GM21619 (cell line): ENCODE measurements around the gene PIP4K2A.

Experiments used
- ATAC-seq: cut with Tn5 transposase; IDR thresholded peaks from one replicate; pipeline ENCODE4 v1.9.1; 2021; ENCODE audit not compliant: unreplicated experiment

The PIP4K2A gene

DNA sequence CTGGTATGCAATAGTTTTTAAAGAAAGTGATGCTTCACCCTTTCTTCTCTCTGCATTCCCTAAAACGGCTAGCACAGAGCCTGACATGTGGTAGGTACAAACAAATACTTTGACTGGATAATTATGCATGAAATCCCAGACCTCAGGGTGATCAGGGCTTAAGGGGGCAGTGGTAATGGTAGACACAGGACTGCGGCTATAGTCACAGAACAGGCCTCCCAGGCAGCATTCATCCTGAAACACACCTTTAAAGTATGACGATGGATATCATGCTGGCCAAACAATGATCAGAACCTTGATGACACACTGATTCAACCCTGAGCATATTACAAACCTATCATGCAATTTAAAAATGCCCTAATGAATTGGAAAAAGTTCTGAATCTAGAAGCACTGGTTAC is 110.8 kb downstream of the PIP4K2A start:
- no peak for ATAC-seq

DNA sequence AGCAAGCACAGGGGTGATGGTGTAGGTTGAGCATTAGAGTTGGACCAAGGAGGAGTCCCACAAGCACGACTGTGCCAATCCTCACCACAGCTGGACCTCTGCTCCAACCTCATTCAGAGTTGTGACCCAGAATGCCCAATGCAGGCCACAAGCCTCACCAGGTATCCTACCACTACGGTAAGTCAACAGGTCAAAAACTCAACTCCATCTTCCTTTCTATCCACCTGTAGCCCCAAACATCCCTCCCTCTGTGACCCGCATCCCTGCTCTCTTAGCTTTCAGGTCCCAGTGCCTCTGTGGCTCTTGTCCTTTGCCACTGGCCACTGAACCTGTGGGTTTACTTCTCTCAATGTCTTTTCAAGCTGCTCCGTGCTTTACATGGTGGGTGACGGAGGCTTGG is 112.8 kb downstream of the PIP4K2A start:
- no peak for ATAC-seq

DNA sequence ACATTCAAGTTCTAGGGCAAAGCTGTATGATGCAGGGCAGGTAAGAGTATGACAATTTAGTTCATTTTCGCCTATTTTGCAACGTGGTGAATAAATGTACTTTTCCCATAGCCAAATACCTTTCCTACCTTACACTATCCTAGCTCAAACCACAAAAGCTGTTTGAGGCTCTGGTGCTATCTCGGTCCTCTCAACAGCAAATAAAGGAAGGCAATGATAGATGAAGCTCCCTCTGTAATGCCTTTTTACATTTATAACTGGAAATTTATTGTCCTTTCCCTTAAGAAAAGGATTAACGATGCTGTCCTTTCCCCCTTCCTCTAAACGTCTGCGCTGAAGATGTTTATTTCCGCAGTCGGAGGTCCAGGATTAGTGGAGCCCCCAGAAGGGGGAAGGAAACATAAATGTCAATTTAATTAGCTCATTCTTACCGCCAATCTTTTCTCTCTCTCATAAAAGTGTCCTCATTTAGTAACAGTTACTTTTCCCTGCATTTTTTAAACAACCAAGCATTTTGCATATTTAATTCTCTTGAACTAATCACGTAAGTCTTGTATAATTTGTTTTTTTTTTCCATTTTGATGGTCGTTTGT is 114.6 kb downstream of the PIP4K2A start:
- ATAC-seq: no peak

GRCh38 chr10:22599048-22599561 is 115.3 kb downstream of the PIP4K2A start:
- ATAC-seq: no peak

- no peak for ATAC-seq
Observed at GRCh38 chr10:22598478-22598877, 115.9 kb downstream of the PIP4K2A start.

GRCh38 chr10:22597138-22597537 is 117.2 kb downstream of the PIP4K2A start:
- peak; percentile 56 for ATAC-seq

DNA sequence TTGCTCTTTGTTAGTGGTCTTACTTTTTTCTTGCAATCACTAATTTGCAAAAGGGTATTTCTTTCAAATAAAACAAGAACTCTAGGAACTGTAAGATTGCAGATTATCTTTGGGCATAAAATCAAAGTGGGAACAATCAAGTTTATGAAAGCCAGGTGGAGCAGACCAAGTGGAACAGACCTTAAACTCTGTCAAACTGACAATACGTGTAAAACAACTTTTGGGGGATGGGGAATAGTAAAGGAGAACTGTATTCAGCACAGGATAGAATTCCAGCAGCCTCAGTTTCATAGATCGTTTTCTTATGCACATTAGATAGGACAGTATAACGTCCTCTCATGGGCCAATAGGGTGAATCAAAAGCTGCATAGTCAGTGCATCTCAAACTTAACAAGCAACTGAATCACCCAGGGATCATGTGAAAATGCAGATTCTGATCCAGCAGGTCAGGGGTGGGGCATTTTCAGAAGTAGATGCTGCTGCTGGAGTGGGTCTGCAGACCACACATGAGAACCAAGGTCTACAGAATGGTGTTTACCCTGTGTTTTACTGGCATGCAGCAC is 120.7 kb downstream of the PIP4K2A start:
- ATAC-seq: no peak

DNA sequence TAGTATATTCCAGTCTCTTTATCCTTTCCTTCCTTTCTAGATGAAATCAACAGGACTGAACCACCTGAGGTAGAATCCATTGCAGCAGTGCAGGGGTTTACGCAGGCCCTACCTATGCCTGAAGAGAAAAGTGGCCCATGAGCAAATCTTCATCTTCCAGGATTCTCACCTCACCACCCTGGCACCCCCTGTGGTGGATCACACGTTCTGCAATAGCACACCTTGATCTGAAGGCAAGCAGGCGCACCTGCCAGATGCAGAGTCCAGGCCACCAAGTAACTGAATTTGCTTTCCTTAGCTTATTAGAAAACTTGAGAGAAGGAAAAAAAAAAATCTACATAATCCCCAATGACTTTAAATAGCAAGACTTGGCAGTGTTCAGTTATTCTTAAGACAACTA is 121.4 kb downstream of the PIP4K2A start:
- ATAC-seq: no peak

DNA sequence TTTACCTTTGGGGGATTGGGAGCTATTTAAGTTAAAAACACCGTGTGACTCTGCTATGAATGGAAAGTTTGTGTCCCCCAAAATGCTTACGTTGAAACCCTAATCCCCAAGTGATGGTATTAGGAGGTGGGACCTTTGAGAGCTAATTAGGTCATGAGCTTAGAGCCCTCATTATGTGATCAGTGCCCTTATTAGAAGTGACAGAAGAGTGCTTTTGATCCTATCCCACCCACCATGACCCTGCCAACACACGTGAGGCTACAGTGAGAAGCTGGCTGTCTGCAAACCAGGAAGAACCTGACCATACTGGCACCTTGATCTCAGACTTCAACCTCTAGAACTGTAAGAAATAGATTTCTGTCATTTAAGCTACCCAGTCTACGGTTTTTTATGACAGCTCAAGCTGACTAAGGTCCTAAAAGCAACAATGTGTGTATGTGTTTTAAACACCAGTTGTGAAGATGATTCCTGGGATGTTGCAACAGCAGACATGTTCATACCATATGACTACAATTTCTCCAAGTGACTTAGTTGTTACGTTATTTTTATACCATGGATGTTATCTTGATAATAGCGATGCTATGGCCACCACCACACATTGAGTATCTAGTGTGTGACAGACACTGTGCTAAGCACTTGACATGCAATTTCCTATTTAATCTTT is 124.4 kb downstream of the PIP4K2A start:
- ATAC-seq: no peak

DNA sequence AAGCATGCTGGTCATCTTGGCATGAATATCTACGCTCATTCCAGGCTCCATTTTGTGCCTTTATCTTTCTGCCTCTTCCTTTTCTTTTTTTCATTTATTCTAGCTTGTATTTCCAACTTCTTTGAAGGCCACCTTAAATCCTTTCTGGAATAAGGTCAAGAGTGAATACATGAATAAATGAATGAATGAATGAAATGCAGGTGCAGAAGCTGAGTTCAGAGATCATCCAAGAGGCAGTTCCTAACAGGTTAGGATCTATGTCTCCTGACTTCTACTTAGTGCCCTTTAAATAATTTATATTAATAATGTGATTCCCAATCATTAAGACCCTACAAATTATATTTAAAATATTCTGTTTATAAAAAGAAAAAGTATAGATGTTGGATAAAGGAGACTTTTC is 125.9 kb downstream of the PIP4K2A start:
- no peak for ATAC-seq

- ATAC-seq: no peak
Observed at GRCh38 chr10:22583683-22584082, 130.7 kb downstream of the PIP4K2A start.

- ATAC-seq: no peak
Observed at GRCh38 chr10:22581461-22581860, 132.9 kb downstream of the PIP4K2A start.

GRCh38 chr10:22580711-22581110 is 133.7 kb downstream of the PIP4K2A start:
- no peak for ATAC-seq

- ATAC-seq: no peak
Observed at GRCh38 chr10:22579826-22580225, 134.6 kb downstream of the PIP4K2A start.

DNA sequence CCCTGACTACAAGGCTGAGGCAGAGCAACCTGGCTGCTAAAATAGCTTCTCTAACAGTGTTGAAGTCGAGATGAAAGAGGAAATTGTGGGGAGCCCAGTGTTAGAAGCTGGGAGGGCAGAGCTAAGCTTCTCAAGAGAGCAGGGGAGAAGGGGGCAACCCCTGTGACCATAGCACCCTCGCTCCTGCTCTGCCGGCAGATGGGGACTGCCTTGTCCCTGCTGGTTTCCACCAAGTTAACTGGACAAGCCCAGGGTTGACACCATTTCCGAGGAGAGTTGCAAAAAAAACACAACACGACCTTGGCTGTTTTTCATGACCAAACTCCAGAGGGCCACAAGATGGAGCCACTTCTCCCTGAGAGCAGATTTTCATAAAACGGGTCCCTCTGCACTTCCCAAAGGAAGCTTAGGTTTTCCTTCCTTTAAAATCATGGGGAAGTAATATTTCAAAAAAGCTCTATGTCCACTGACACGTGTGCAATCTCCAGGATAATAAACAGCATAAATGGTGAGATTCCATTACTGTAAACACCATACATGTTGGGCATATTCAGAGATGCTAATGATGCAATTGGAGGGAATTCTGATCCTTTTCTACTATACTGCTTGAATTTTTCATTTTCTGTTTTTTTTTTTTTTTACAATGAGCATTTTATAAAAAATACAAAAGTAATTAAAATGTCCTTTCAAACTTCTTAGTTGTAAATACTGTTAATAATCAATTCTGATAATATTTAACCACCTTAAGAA is 140.4 kb downstream of the PIP4K2A start:
- no peak for ATAC-seq

DNA sequence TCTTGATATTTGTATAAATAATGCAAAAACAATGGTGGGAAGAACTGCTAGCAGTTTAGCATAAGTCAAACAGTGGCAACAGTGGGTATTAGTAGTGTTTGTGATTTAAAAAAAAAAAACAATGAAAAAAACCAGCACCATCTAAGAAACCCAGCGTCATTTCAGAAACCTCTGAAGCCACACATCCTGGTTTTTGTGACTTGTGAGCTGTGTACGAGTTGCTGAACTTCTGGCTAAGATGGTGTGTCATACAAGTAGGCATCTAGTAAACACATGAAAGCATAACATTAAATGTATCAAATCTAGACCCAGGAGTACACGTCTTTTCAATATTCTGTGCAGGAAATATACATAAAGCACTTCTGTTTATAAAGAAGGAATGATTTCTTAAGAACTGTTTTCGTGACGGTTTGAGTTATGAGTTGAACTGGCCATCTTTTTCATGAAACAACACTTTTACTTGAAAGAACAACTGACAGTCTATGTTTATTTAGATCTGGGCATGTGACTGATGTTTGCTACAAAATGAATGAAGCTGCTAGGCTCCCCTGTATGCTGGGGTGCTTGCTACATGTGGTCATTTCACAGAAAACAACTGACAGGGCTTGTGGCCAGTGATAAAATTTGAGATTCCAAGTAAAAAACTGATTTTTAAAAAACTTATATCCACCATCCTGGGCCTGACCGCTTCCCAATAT is 143.5 kb downstream of the PIP4K2A start:
- ATAC-seq: no peak

- ATAC-seq: no peak
Observed at GRCh38 chr10:22570234-22570633, 144.1 kb downstream of the PIP4K2A start.

GRCh38 chr10:22568928-22569327 is 145.4 kb downstream of the PIP4K2A start:
- no peak for ATAC-seq

- ATAC-seq: no peak
Observed at GRCh38 chr10:22564060-22564459, 150.3 kb downstream of the PIP4K2A start.

GRCh38 chr10:22561909-22562308 is 152.5 kb downstream of the PIP4K2A start:
- ATAC-seq: no peak

DNA sequence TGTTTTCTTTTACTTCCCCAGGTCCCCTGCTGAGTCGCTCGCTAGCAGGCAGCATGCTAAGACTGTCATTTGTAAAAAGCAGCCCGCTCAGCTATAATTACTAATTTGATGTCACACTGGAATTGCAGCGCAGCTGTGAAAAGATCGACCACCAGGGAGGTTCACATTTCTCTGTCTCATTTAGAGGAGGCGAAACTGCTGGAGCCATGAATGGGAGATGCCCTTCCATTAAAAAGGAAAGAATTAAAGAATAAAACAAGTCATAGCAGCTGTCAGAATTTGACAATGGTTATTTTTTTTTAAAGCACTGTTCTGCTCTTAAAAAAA is 153.5 kb downstream of the PIP4K2A start:
- no peak for ATAC-seq
